ENCODE data around the gene SLC16A3. TPM values are rescaled to one million over a fixed set of nuclear protein-coding genes. Genes with fewer than 3 reads are reported as not detected.

Gene SLC16A3
- total and polyA plus RNA-seq, 2 donors (not counting 1 experiment from before 2014, with no cell fraction given): 14.9 to 65.7 TPM

- no peak overlapping the region for H3K4me2 ChIP-seq (replicated peaks; ENCODE audit: low read depth, low read length, poor library complexity, severe bottlenecking)
- intact Hi-C loops (cut with micrococcal nuclease): no loop called here
- ChIA-PET POLR2A (no interaction called here), CTCF (interaction anchor here (1.6 kb wide), 1 partner anchor 27 kb away, joined by 5 read pairs; no protein-coding TSS in a partner anchor)
- no peak overlapping the region for H3K27ac ChIP-seq (ENCODE audit: low read length in 2 of 2)
- H3K4me1 ChIP-seq (ENCODE audit: control insufficient read depth in 2 of 2, insufficient read depth in 2 of 2, low read length in 2 of 2): no peaks in the 10 kb centered on the region
- no peaks in the 10 kb centered on the region for H3K9me3 ChIP-seq (ENCODE audit: control extremely low read depth in 1 of 3, control insufficient read depth in 2 of 3, insufficient read depth in 1 of 3, low read length in 2 of 3)
- H3K27ac Mint-ChIP-seq: no peak overlapping the region
- H3K9ac ChIP-seq (ENCODE audit: low read length): no peak overlapping the region
- no peak overlapping the region for H2AFZ ChIP-seq (ENCODE audit: insufficient read depth, low read depth, low read length, poor library complexity, severe bottlenecking)
- H3K27me3 Mint-ChIP-seq: no peaks in the 10 kb centered on the region
- 92% methylated on average over 10 of the region's 13 CpGs for WGBS (ENCODE audit: insufficient coverage)
- H3K79me2 ChIP-seq (ENCODE audit: control insufficient read depth, insufficient read depth, low read length): no peaks in the 10 kb centered on the region
- H4K20me1 ChIP-seq (ENCODE audit: control insufficient read depth, insufficient read depth, low read length, poor library complexity, severe bottlenecking): no peaks in the 10 kb centered on the region
- H3K27me3 ChIP-seq (replicated peaks in 1 of 4; ENCODE audit: control extremely low read depth in 1 of 4, control insufficient read depth in 3 of 4, insufficient read depth in 4 of 4, low read length in 3 of 4): no peaks in the 10 kb centered on the region
- no peaks in the 10 kb centered on the region for H3K4me1 Mint-ChIP-seq
- H3K36me3 ChIP-seq (replicated peaks in 1 of 2; ENCODE audit: control extremely low read depth in 1 of 2, control insufficient read depth in 1 of 2, extremely low read depth in 1 of 2, insufficient read depth in 2 of 2, low read length in 1 of 2): peaks cover 0 to 5% of the 10 kb centered on the region in 2 experiments
- no peak for TF ChIP-seq CTCF (IDR thresholded peaks at IDR 0.05)
- TF ChIP-seq EZH2 (IDR thresholded peaks at IDR 0.05; ENCODE audit: borderline replicate concordance, insufficient read depth, low read depth, low read length, poor library complexity, severe bottlenecking): no peak
- H3K9me3 Mint-ChIP-seq (ENCODE audit: insufficient read depth): no peaks in the 10 kb centered on the region
- DNase-seq (no peak), ATAC-seq (ENCODE audit: low read depth) (no peak)
- H3K4me3 ChIP-seq (ENCODE audit: control extremely low read depth in 1 of 5, extremely low read depth in 1 of 5, insufficient read depth in 1 of 5, low read depth in 2 of 5, low read length in 4 of 5): no peak overlapping the region
- no peak overlapping the region for H3K4me3 Mint-ChIP-seq
Measured at GRCh38 chr17:82179412-82179811, 49.4 kb upstream of the SLC16A3 start.

- Histone ChIP-seq H3K27ac (ENCODE audit: low read length in 2 of 2) (no peak overlapping the region), H3K4me3 (ENCODE audit: control extremely low read depth in 1 of 5, extremely low read depth in 1 of 5, insufficient read depth in 1 of 5, low read depth in 2 of 5, low read length in 4 of 5) (no peak overlapping the region), H3K9ac (ENCODE audit: low read length) (no peak overlapping the region), H3K4me1 (ENCODE audit: control insufficient read depth in 2 of 2, insufficient read depth in 2 of 2, low read length in 2 of 2) (no peaks in the 10 kb centered on the region), H2AFZ (ENCODE audit: insufficient read depth, low read depth, low read length, poor library complexity, severe bottlenecking) (no peak overlapping the region), H4K20me1 (ENCODE audit: control insufficient read depth, insufficient read depth, low read length, poor library complexity, severe bottlenecking) (no peaks in the 10 kb centered on the region), H3K79me2 (ENCODE audit: control insufficient read depth, insufficient read depth, low read length) (no peaks in the 10 kb centered on the region), H3K36me3 (replicated peaks in 1 of 2; ENCODE audit: control extremely low read depth in 1 of 2, control insufficient read depth in 1 of 2, extremely low read depth in 1 of 2, insufficient read depth in 2 of 2, low read length in 1 of 2) (peaks cover 0 to 10% of the 10 kb centered on the region in 2 experiments), H3K27me3 (replicated peaks in 1 of 4; ENCODE audit: control extremely low read depth in 1 of 4, control insufficient read depth in 3 of 4, insufficient read depth in 4 of 4, low read length in 3 of 4) (no peaks in the 10 kb centered on the region), H3K4me2 (replicated peaks; ENCODE audit: low read depth, low read length, poor library complexity, severe bottlenecking) (no peak overlapping the region), H3K9me3 (ENCODE audit: control extremely low read depth in 1 of 3, control insufficient read depth in 2 of 3, insufficient read depth in 1 of 3, low read length in 2 of 3) (no peaks in the 10 kb centered on the region)
- H3K27me3 Mint-ChIP-seq: no peaks in the 10 kb centered on the region
- ATAC-seq (ENCODE audit: low read depth) (no peak), DNase-seq (no peak)
- ChIA-PET CTCF (no interaction called here), POLR2A (no interaction called here)
- TF ChIP-seq EZH2 (IDR thresholded peaks at IDR 0.05; ENCODE audit: borderline replicate concordance, insufficient read depth, low read depth, low read length, poor library complexity, severe bottlenecking) (no peak), CTCF (IDR thresholded peaks at IDR 0.05) (no peak)
- H3K4me1 Mint-ChIP-seq: no peaks in the 10 kb centered on the region
- WGBS (ENCODE audit: insufficient coverage): 97% methylated on average over 10 of the region's 10 CpGs
- H3K27ac Mint-ChIP-seq: no peak overlapping the region
- H3K9me3 Mint-ChIP-seq (ENCODE audit: insufficient read depth): no peaks in the 10 kb centered on the region
- H3K4me3 Mint-ChIP-seq: no peak overlapping the region
- intact Hi-C loops (cut with micrococcal nuclease): no loop called here
Measured at GRCh38 chr17:82179946-82180475, 48.8 kb upstream of the SLC16A3 start.

All from B cell (primary cell).